DMS153 treated with DMSO at 0.1 percent for 48 hours (cell line): Measurements from ENCODE around the gene FMNL1.

ENCODE experiments used
- DNase-seq: peaks from one replicate; lab custom pipeline; 2025; ENCODE audit not compliant: unreplicated experiment; lab: John Stamatoyannopoulos, UW

Gene FMNL1

DNA sequence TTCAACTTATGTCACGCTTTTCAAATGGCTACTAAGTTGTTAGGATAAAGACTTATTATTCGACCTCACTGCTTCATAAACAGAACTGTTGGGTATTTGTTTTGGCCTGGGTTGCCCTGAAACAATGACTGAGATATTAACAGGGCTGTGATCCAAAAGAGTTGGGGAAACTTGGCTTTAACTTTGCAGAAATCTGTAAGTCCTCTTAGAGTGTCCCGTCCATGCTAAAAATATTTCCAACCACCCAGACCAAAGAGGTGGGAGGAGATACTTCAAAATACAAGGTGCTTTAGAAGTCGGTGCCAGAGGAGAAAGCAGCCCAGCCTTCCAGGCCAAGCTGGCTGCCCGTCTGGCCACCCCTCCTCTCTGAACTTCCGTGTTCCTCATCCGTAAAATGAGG lies 56.3 kb downstream of the FMNL1 start:
- no peak for DNase-seq

DNA sequence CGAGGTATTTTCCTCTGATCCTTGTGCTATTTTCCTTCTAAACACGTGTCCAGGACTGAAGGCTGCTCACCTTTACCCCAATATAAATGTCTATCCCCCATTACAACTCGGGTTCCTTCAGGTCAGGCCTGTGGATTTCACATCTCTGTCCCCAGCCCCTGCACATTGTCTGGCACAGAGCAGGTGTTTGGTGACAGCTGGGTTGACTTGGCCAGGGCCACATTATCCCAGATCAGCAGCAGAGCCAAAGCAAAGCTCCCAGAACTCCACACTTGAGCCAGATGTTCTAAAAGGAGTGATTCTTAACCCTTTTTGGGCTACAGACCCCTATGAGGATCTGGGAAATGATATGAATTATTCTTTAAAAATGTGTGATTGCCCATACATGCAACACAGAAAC lies 58.2 kb downstream of the FMNL1 start:
- no peak for DNase-seq

DNA sequence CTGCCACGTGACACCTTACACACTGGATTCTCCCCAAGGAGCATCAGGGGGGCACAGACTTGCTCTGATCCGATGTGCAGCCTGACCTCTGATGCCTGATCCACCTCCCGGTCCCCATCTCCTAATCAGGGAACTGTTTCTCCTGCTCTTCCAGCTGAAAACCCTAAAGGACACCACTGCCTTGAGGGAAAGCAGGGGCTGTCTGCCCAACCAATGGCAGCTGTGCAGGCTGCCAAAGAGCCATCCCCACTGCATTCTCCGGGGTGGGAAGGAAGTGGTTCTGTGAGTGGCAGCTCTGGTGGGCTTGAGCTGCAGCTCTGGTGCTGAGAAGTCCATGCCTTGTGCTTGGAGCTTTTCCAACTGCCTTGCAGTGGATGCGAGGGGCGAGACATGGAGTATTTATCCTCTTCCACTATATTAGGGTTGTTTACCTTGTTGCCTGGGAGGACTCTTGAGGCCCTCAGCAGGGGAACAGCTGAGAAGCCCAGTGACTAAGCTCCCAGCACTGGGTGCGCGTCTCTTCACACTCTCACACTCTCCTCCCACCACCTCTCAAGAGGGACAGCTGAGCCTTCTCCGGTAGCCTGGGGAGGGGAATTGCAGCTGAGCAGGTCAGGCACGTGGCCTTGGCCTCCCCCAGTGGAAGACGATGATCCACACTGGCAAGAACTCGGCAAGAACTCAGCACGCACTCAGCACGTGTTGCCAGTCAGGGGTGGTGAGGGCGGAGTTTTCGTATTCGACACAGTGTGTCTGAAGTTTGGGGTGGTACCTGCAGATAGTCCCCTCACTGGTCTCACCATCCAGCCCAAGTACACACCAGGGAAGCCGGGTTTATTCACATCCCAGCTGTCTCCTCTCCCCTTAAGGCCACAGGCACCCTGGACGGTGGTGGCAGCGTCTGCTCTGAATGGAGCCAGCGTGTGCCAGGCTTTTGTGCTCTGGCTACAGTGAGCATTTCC lies 61.3 kb downstream of the FMNL1 start:
- no peak for DNase-seq

DNA sequence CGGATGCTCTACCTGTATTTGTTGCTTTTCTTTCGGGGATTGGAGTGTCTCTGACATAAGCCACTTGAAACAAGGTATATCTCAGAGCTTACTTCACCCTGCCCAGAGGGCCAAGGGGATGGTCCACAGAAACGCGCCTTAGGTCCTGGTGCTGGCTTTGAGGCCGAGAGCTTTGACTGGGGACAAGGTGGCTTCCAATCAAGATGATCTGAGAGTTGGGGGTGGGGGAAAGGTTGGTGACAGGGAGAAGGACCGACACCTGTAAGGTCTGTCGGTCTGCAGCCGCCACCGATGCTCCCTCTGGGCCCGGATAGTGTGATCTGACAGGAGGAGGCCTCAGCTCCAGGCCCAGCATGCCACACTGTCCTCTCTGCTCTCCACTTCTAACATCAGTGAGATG lies 62.0 kb downstream of the FMNL1 start:
- DNase-seq = no peak

DNA sequence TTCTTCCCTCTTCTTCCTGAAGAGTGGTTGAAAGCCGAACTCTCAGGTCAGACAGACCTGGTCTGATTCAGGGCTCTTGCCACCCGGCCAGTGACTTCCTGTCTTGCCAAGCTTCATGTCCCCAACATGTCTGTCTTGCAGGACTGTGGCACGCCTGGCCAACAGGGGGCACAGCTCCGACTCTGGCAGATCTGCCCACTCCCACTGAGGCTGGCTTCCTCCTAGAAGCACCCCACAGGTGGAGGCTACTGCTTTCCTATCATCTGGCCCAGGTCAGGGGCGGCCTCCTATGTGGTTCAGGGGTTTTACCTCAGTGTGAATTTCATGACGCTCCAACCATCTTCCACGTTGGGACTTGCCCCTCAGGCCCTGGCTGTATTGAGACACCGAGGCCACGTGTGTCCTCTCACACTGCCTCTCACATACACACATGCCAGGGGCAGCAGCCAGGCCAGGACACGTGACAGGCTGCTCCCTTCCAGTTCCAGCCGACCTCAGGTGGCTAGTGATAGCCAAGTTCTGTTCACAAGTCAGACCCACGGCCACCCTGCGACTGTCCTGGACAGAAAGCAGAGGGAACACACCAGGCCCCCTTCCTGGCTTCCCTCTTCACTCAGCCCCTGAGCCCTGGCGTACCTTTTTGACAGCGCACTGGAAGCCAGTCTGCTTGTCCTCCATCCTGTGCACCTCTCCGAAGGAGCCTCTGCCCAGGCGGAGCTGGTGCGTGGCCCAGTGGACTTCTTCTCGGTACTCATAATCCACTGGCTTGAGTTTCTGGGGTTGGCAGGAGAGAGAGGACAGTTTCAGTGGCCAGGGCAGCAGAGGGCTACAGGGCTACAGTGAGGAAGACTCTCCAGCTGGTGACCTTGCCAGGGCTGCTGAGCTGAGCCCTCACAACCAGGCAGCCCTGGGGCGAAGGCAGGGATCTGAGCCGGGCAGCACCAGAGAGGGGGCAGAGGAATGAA lies 62.8 kb downstream of the FMNL1 start:
- DNase-seq = no peak

DNA sequence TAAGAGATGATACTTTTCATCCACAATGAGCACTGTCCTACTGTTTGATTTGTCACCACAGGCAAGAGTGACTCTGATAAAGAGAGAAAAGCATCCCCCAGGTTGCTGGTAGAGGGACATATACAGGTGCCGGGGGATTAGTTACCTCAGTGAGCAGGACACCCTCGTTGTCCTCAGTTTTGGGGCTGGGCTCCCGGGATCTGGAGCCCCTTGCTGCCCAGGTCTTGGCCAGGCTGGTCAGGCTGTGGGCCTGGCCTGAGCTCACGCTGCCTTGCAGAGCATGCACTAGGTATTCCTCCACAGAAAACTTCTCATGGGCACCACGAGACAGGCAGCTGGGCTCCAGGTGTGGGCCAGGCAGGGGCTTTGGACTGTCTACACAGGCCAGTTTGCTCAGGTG lies 64.6 kb downstream of the FMNL1 start:
- DNase-seq = no peak

DNA sequence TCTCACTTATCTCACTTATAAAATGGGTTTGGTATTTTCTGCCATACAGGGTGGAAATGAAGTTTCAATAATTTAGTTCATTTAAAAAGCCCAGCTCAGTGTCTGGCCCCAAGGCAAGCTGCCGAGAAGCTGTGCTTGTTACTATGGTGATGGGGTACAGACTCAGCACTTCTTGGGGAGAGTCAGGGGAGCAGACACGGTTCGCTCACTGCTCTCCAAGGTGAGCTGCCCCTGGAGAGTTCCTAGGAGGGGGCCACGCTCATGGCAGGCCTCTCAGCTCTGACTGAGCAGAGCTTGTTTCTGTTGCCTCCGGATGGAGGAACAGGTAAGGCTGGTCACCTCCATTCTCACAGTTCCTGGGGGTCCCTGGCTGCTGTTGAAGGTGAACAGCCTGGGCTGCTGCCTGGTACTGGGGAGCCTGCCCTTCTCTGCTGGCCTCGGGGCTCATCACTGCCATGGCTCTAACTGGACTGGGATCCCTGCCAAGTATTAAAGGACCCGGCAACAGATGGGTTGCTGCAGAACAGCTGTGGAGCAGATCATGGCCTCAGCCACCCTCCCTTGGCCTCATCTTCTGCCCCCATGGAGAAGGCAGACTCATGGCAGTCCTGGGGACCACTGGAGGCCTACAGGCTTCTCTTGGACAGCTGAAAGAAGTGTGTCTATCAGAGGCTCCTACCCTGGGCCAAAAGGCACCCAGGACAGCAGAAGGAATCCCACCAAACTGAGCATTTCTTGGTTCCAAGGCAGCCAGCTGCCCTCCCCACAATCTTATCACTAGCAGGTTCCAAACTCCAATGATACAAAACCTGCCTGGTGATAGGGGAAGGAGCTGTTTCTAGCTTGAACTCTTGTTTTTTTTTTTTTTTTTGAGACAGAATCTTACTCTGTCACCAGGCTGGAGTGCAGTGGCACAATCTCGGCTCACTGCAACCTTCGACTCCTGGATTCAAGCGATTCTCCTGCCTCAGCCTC lies 66.1 kb downstream of the FMNL1 start:
- DNase-seq = no peak

DNA sequence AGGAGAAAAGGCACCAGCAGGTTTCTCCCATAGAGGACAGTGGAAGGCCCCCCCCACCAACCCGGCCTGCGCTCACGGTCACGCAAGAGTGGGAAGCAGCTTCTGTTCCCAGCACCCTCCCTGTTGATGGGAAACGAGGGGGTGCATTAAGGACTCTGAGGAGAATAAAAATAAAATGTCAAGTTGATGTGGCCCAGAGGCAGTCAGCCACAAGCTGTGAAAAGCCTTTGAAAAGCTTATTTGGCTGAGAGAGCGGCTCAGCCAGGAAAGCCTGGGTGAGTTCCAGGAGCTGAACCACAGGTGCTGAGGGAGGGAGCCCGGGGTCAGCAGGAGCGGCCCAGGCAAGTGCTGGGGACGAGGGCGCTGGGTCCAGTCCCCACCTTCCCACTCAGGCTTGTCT lies 67.1 kb downstream of the FMNL1 start:
- DNase-seq = no peak

DNA sequence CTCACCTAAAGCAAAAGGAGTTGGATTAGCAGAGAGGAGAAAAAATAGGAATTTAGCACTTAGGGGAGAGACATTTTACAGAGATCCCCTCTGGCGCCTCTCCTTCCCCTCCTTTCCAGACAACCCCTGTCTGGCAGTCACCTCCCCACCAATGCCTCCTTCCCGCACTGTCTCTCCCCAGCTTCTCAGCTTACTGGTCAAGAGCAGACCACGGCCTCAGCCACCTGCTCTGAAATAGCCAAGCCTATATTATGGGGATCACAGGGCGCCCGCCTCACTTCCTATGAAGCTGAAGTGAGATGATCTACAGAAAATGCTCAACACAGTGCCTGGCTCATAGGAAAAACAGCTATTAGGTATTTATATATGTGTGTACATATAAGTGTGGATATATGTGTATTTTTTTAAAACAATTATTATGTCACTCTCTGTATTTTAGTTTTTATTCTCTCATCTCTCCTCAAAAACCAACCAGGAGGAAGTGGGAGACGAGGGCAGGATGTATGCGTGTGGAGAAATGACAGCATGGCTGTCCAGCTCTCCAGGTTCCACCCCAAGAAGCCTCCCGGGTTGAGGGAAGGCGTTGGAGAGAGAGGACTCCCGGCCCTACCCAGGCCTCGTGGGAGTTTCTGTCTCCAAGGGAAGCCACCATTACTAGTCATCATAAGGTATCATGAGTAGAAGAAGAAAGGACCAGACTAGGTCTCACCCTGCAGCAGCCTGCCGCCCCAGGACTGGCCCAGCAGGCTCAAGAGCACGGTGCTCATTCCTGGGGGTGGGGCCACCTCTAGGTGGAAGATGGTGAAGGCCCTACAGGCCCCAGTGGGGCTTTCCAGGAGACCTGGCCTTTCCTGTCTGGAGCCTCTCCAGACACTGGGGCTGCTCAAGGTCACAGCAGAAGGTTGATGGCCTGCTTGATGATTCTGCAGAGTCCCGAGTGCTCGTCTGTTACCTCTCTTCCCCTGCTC lies 67.9 kb downstream of the FMNL1 start:
- DNase-seq = no peak

DNA sequence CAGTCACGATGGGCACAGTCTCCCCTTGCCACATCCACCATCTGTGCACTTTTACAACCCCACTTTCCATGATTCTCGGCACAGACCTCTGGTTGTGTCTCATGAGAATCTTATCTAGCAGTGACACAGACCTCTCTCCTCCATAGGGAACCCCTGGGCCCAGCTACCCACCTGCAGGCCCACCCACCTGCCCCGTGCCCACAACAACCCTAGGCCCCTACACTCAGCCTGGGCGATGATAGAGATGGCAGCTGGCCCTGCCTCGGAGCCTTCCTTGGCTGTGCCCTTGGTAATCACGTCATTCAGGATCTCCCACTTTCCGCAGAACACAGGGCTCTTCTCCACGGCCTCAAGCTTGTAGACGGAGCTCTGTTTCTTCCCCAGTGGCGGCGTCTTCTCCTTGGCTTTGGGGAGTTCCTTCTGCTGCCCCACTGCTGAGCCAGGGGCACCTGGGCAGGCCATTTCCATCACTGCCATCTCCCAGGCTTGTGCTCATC lies 68.6 kb downstream of the FMNL1 start:
- DNase-seq = no peak

DNA sequence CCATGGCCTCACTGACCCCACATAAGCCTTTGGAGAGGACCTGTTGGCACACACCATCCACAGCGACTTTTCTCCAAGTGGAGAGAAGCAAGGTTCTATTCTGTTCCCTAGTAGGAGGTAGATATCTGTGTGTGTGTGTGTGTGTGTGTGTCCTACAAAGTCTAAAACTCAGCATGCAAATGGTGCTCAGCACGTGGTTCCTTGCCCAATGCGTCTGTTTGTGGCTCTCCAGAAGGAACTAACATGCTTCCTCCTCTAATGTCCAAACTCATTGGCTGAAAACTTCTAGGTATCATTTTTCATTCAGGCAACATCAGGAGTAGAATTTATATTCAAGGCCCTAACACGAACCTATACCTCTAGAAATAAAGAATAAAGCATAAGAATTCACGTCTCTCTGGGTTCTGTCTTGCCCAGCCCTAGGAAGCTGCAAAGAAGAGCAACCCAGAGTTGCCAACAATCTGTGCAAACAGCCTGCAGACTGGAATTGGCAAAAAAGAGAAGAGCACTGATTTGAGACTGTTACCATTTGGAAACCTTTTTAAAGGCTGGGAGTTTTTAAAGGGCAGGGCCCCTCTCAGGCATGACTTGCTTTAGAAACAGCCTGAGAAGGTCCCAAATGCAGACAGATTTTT lies 69.6 kb downstream of the FMNL1 start:
- no peak for DNase-seq

DNA sequence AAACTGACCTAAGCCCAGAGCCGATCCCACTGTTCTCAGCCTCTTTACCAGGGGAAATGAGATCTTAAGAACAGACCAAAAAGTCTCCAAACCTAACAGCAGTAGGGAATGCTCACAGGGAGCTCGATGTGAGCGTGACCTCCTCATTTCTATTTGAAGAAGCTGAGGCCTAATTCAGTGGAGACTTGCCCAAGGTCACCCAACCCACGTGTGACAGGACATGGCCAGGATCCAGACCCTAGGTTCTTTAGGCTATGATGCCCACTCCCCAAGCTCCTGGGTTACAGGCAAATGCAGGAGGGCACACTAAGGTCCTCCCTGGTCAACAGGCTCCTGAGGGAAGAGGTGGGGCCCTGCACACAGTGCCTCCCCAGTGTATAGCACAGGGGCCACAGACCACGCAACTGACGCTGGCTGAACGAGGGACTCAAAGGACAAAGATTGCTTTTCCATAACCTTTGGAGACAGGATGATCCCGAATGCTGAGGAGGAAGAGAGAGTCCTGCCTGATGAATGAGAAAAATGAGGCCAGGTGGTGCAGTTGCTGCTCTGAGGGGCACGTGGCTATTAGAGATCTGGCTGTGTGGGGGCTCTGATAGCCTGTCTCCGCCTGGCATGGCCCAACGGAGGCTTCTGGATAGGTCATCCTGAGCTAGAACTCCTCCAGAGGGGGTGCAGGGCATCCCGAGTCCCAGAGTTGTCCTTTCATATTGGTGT lies 71.2 kb downstream of the FMNL1 start:
- DNase-seq = no peak

DNA sequence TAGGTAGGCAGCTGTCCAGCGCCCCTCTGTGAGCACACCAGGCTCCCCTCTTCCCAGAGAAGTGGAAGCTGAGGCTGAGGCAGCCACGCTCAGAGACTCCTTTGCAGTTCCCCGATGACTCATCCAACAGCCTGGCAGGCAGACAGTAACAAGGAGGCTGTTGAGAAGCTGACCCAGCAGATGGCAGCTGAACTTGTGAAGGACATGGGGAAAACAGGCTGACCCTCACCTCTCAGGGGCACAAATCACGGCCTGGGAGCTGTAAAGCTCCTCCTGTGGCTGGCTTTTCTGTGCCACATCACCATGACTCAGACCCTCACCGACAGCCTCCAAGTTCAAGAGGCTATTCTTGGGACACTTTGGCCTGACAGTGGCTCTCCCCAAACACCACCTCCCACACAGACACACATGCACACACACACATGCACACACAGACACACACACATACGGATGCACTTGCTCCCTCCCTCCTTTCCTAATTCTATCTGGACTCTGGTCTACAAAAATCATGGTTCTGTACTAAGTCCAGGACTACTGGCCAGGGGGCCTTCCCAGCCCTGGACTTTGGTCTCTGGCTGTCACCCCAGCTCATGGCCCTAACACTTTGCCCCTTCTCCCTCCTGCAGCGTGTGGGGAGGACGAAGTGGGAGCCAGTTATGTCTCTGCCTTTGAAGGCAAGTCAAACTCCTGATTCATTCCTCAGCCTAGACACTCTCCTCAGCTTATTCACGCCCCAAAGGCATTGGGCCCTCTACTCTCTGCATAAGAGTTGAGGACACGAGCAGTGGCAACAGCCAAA lies 71.9 kb downstream of the FMNL1 start:
- no peak for DNase-seq

DNA sequence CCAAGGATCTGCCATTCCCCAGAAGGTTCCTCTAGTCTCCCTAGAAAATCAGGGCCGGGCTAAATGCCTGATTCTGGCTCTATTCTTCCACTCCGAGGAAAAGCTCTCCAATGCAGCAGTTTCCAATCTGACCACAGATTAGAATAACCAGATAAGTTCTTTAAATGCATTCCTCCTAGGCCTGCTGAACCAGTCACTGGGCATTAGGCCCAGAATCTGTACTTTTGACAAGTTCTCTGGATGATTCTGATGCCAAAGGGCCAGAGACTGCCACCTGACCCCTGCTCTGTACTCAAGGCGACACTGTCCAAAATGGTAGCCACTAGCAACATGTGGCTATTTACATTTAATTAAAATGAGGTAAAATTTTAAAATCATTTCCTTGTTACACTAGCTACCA lies 72.8 kb downstream of the FMNL1 start:
- no peak for DNase-seq

DNA sequence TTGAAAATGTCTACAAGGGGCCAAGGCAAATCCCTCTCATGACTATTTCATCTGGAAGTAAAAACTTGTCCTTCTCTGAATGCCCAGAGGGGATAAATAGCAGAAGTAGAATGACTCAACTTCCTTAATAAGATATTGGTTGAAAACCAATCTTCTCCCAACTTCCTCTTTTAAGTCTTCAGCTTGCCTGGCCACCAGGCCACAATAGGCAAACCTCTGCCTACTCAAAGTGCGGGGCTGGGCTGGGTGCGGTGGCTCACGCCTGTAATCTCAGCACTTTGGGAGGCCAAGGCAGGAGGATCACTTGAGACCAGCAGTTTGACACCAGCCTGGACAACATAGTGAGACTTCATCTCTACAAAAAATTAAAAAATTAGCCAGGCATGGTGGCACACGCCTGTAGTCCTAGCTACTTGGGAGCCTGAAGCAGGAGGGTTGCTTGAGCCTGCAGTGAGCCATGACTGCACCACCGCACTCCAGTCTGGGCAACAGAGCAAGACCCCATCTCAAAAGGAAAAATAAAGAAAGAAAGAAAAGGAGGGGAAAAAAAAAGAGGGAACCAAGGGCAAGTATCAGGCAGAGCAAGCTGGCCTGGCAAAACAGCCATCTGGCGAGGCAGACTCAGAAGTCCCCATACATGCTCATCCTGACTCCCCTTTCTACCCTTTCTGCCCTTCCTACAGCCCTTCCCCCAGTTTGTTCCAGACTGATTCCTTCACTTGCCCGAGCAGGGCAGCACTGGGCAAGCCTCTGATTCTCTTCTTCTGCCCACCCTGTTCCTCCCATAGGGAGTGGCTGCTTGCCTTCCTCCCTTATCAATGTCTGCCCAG lies 74.5 kb downstream of the FMNL1 start:
- DNase-seq = no peak

DNA sequence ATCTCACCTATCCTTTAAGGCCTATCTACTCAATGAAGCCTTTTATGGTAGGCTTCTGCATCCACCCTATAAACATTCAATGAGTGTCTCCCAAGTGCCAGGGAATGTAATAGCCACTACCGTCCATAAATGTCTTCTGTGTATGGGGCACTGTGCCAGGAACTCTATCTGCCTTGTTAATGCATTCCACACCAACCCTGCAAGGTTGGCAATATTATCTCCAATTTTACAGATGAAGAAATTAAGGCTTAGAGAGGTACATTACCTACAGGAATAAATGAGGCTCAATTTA lies 75.1 kb downstream of the FMNL1 start:
- no peak for DNase-seq
